ENCODE results near the gene GLIS1.

GLIS1 gene

GRCh38 chr1:53558739-53559315 is 180.1 kb downstream of the GLIS1 start:
- Histone ChIP-seq H4K20me1 (ENCODE audit: insufficient read depth, low read length) (no peaks in the 10 kb centered on the region), H3K9me2 (replicated peaks; ENCODE audit: insufficient read depth, low read length) (no peaks in the 10 kb centered on the region), H3K9me3 (replicated peaks; ENCODE audit: insufficient read depth, low read length) (no peaks in the 10 kb centered on the region), H3K79me2 (ENCODE audit: low read length) (no peaks in the 10 kb centered on the region), H3K27me3 (replicated peaks; ENCODE audit: insufficient read depth, low read length) (no peaks in the 10 kb centered on the region), H3K4me3 (ENCODE audit: low read length) (no peak overlapping the region), H3F3A (ENCODE audit: insufficient read depth, low read length) (no peaks in the 10 kb centered on the region), H2AFZ (ENCODE audit: low read length) (no peak overlapping the region), H3K4me2 (ENCODE audit: low read depth, low read length) (no peak overlapping the region), H3K4me1 (ENCODE audit: low read length) (peaks cover 5% of the 10 kb centered on the region; the same call in 1 of the 2 replicates), H3K9ac (ENCODE audit: low read length) (no peak overlapping the region), H3K36me3 (replicated peaks; ENCODE audit: insufficient read depth, low read length) (no peaks in the 10 kb centered on the region), H3K27ac (ENCODE audit: low read length) (no peak overlapping the region)
- no peak for DNase-seq
- TF ChIP-seq CTCF (IDR thresholded peaks at IDR 0.05; ENCODE audit: low read length) (no peak), EZH2 (optimal IDR thresholded peaks at IDR 0.05; ENCODE audit: low read depth, low read length) (no peak), EZH2phosphoT487 (IDR thresholded peaks at IDR 0.05; ENCODE audit: low read length) (no peak)

GRCh38 chr1:53557830-53558738 is 180.9 kb downstream of the GLIS1 start:
- H3K27me3 ChIP-seq (replicated peaks; ENCODE audit: insufficient read depth, low read length) = no peaks in the 10 kb centered on the region
- H3K36me3 ChIP-seq (replicated peaks; ENCODE audit: insufficient read depth, low read length) = no peaks in the 10 kb centered on the region
- H3K9ac ChIP-seq (ENCODE audit: low read length) = no peak overlapping the region
- H3K9me3 ChIP-seq (replicated peaks; ENCODE audit: insufficient read depth, low read length) = no peaks in the 10 kb centered on the region
- H3K4me3 ChIP-seq (ENCODE audit: low read length) = no peak overlapping the region
- no peaks in the 10 kb centered on the region for H4K20me1 ChIP-seq (ENCODE audit: insufficient read depth, low read length)
- H3K4me2 ChIP-seq (ENCODE audit: low read depth, low read length) = no peak overlapping the region
- H3F3A ChIP-seq (ENCODE audit: insufficient read depth, low read length) = no peaks in the 10 kb centered on the region
- H3K9me2 ChIP-seq (replicated peaks; ENCODE audit: insufficient read depth, low read length) = no peaks in the 10 kb centered on the region
- H2AFZ ChIP-seq (ENCODE audit: low read length) = no peak overlapping the region
- TF ChIP-seq EZH2 (optimal IDR thresholded peaks at IDR 0.05; ENCODE audit: low read depth, low read length) = no peak
- TF ChIP-seq CTCF (IDR thresholded peaks at IDR 0.05; ENCODE audit: low read length) = no peak
- TF ChIP-seq EZH2phosphoT487 (IDR thresholded peaks at IDR 0.05; ENCODE audit: low read length) = no peak
- DNase-seq = no peak
- H3K79me2 ChIP-seq (ENCODE audit: low read length) = no peaks in the 10 kb centered on the region
- no peak overlapping the region for H3K27ac ChIP-seq (ENCODE audit: low read length)
- H3K4me1 ChIP-seq (ENCODE audit: low read length) = peaks cover 5% of the 10 kb centered on the region; the same call in 1 of the 2 replicates

GRCh38 chr1:53557369-53557768 is 181.6 kb downstream of the GLIS1 start:
- TF ChIP-seq EZH2 (optimal IDR thresholded peaks at IDR 0.05; ENCODE audit: low read depth, low read length) (no peak), EZH2phosphoT487 (IDR thresholded peaks at IDR 0.05; ENCODE audit: low read length) (no peak), CTCF (IDR thresholded peaks at IDR 0.05; ENCODE audit: low read length) (no peak)
- H3K79me2 ChIP-seq (ENCODE audit: low read length) = no peaks in the 10 kb centered on the region
- H3K4me3 ChIP-seq (ENCODE audit: low read length) = no peak overlapping the region
- H2AFZ ChIP-seq (ENCODE audit: low read length) = no peak overlapping the region
- H3K4me1 ChIP-seq (ENCODE audit: low read length) = peaks cover 5% of the 10 kb centered on the region; the same call in 1 of the 2 replicates
- H3K9me2 ChIP-seq (replicated peaks; ENCODE audit: insufficient read depth, low read length) = no peaks in the 10 kb centered on the region
- no peak overlapping the region for H3K9ac ChIP-seq (ENCODE audit: low read length)
- no peaks in the 10 kb centered on the region for H4K20me1 ChIP-seq (ENCODE audit: insufficient read depth, low read length)
- H3K9me3 ChIP-seq (replicated peaks; ENCODE audit: insufficient read depth, low read length) = no peaks in the 10 kb centered on the region
- no peak overlapping the region for H3K27ac ChIP-seq (ENCODE audit: low read length)
- H3F3A ChIP-seq (ENCODE audit: insufficient read depth, low read length) = no peaks in the 10 kb centered on the region
- no peak for DNase-seq
- H3K4me2 ChIP-seq (ENCODE audit: low read depth, low read length) = no peak overlapping the region
- H3K27me3 ChIP-seq (replicated peaks; ENCODE audit: insufficient read depth, low read length) = no peaks in the 10 kb centered on the region
- H3K36me3 ChIP-seq (replicated peaks; ENCODE audit: insufficient read depth, low read length) = no peaks in the 10 kb centered on the region
